Renal pelvis (tissue), 4 donors: ENCODE results near the gene VSTM4. TPM values are rescaled to one million over a fixed set of nuclear protein-coding genes. Genes with fewer than 3 reads are reported as not detected.

Experiments
- DNase-seq: peaks from one replicate; pipeline ENCODE4 v3.0.0-alpha.2; 2013
- polyA plus RNA-seq, 3 donors: library from polyadenylated mRNA; unstranded; fragments of 120-200 nt; gene quantifications; one replicate each; pipeline ENCODE4 v1.2.1, GENCODE V29; 2013; ENCODE audit not compliant: insufficient read length in 3 of 3

VSTM4 gene
- polyA plus RNA-seq, 3 donors, result 12.2 to 13.4 (median 12.6) TPM

DNA sequence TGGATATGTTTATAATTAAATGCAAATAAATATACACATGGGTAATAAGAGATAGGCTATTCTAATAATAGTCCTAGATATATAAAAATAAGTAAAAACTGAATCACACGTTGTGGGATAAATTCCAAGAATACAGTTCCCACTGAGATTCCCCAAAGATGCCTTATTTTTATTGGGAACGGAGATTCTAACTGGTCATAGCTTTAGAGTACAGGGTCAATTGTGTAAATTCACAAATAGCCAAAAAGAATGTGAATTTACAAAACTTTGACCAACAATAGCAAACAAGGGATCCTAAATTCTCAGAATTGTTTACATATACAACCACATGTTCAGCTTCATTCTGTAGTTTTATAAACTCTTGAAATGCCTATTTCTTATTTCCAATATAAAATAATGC is 65.0 kb downstream of the VSTM4 start:
- no peak for DNase-seq

DNA sequence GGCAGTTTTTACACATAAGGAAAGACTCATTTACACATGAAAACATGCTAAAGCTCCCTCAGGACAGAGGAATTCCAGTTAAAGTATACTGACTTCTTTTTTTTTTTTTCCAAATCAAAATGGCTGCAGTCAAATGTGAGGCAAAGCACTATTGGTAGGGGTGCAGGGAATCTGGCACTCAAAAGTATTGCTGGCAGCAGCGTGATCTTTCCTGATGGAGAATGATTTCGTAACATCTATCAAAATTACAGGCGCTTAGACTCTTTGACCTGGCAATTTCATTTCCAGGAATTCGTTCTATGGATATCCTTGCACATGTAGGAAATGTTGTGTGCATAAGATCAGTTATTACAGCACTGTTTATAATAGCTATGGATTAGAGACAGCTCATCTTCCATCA is 65.7 kb downstream of the VSTM4 start:
- no peak for DNase-seq

DNA sequence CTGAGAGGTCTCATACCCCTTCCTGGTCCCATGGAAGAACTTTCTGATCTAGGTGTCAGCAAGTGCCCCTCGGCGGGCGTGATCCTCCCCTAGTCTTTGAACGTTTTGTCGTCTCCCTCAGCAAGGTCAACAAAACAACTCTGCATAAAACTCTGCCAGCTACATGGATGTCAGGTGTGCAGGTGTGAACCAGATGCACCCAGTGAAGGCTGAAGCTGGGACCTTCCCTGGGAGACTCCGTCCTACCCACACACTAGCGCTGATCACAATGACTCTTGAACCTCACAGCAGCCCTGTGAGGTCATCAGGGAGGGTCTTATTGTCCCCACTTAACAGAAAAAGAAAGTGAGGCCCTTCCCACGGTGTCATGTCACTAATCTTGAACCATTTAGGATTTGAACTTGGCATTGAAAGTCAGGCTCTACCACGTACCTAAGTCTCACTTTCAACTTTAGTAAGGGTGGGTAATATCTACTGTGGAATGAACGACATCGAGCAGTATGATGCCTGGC is 68.1 kb downstream of the VSTM4 start:
- no peak for DNase-seq

DNA sequence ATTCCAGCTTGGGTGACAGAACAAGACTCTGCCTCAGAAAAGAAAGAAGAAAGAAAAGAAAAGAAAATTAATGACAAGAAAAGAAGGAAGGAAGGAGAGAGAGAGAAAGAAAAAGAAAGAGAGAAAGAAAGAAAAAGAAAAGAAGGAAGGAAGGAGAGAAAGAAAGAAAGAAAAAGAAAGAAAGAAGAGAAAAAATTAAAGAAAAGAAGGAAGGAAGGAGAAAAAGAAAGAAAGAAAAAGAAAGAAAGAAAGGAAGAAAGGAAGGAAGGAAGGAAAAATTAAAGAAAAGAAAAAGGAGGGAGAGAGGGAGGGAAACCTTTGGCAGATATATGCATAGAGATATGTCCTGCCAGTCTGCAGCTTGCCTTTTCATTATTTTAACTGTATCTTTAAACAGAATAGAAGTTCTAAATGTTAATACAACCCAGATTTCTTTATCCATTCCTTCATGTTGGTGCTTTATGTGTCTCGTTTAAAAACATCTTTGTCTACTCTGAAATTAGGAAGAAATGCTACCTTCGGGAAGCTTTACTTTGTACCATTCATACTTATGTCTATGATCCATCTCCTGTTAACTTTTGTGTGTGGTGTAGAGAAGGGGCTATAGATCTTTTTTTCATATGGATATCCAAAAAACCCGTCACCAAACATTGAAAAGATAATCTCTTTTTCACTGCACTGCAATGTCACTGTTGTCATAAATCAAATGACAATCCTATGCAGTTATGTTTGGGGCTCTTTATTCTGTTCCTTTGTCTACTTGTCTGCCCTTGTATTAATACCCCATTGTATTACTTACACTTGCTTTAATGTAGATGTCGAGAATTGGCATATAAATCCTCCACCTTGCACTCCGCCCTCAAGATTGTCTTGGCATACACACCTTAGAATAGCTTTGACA is 70.8 kb downstream of the VSTM4 start:
- no peak for DNase-seq

DNA sequence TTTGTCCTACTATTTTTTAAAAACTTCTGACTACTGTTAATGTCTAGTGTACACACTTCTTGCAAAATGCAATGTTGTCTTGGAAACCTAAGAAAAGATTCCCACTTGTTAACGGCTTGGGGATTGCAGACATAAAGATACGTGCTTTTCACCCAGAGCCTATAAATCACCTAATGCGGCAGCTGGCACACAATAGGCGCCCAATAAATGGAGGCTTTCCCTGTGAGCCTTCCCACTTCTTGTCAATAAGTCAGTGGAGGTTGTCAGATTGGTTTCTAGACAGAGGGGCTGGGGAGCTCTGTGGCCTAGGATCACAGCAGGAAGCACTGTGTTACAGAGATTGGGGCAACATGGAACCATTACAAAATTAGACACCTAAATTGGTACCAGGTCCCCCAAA is 74.7 kb downstream of the VSTM4 start:
- no peak for DNase-seq

DNA sequence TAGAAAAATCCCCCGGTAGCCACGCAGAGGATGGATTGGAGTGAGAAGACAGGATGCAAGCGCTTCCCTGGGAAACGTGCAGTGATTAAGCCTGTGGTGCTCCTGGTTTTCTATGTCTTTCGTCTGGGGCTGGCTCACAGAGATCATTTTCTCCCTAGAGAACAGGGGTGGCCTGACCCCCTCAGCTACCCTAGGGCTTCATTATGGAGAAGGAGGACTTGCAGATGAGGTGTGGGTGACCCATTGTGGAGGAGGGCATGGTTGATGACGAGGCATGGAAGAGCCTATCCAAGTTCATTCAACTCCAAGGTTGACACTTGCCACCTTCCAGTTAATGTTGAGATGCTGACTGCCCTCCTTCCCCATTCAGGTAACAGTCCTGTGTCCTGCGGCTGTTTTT is 75.9 kb downstream of the VSTM4 start:
- DNase-seq, result no peak

DNA sequence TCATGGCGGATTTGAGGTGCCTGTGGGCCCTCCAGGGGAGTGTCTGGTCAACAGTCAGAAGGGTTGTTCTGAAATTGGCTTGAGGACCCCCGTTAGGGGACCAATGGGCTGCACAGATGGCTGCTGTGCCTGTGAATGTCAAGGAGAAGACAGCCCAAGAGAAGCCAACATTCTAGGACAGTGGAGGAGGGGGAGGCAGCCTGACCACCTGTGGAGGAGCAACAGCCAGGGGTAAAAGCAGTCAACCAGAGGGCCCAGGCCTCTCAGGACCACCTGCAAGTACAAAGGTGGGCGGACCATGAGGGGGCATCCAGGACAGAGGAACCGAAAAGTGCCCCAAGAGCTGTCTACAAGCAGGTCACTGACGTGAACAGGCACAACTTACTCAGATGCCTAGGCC is 76.6 kb downstream of the VSTM4 start:
- DNase-seq, result no peak

DNA sequence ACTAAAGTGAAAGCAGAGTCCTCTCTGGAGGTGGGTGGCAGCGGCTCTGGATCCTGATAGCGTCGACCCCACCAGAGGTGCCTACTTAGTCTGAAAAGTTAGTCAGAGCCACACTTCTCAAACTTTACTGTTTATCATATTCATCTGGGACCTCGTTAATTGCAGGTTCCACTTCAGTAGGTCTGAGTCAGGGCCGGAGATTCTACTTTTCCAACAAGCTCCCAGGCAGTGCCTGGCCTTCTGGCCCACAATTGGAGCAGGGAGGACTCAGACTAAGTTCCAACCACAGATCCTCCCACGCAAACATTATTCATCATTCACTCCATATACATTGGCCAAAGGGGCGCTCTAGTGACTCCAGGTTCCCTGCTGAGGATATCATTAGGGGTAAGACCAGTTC is 78.1 kb downstream of the VSTM4 start:
- no peak for DNase-seq

DNA sequence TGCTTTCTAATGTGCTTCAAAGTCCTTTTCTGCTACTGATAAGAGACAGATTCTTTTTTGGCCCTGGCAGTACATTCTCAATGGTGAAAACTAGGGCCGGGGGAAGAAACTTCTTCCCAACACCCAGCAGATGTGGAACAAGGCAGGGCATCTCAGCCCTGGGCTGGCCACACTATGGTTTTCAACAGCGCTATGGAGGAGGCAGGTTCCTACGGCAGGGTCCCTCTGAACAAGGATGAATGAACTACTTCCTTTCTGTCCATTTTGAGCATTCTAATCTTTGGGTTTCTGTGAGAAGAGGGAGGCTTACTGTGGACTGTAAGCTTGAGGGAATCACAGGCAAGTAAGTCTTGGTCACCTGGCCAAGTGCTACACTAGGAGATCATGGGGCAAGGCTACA is 78.7 kb downstream of the VSTM4 start:
- no peak for DNase-seq

DNA sequence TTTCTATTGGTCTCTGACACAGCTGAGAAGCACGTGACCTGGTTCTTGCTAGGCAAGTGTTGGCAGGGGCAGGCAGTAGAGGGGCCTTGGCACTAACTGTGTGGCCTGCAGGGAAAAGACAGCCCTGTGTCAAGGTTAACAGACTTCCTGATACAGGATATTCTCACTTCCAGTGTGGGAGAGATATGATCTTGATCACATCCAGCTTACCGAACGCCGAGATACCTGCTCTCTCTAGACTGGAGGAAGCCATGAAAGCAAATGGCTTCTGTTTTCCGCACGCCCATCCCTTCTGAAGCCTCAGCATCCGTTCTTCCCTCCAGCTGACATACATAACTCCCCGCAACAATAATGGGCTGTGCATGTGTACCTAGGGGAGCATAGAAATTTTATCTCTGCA is 79.4 kb downstream of the VSTM4 start:
- DNase-seq, result no peak

DNA sequence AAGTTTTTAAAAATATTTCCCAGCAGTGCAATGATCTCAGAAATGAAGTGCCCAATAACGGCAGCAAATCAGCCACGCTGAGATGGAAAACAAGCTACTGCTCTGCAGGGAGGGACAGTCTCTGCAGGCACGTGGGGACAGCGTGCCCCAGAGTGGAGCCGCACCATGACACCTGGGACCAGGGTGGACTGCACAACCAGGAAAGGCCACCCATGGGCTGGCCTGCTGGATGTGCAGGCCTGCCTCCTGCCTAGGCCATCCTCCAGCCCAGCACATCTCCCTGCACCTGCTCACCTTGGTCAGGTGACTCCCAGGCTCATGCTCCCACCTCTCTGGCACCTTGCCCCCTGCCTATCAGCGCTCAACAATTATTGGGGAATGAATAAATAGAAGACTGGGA is 80.4 kb downstream of the VSTM4 start:
- DNase-seq, result no peak

DNA sequence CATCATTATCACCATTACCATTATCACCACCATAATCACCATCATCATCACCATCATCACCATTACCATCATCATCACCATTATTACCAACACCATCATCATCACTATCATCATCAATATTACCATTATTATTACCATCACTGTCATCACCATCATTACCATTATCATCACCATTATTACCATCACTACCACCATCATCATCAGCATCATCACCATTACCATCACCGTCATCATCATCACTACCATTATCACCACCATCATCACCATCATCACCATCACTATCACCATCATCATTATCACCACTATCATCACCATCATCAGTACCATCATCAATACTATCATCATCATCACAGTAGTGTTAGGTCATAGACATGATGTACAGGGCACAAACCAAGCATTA is 81.4 kb downstream of the VSTM4 start:
- no peak for DNase-seq

DNA sequence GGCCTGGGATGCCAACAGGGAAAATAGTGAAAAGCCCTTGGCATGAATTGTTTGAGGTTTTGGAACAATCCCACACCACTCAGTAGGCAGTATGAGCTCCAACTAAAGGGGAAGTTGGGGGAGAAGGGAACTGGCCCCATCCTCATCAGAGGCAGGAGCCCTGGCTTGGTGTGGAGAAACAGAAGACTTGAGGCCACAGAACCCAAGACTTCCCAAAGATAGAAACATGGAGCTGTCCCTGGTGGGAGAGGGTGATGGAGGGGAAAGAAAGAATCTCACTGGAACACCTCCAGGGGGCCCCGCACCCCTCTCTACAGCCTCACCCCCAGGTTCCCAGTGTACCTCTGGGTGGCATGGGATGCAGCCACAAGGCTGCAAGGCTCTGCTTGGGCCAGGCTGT is 85.7 kb downstream of the VSTM4 start:
- DNase-seq, result no peak

DNA sequence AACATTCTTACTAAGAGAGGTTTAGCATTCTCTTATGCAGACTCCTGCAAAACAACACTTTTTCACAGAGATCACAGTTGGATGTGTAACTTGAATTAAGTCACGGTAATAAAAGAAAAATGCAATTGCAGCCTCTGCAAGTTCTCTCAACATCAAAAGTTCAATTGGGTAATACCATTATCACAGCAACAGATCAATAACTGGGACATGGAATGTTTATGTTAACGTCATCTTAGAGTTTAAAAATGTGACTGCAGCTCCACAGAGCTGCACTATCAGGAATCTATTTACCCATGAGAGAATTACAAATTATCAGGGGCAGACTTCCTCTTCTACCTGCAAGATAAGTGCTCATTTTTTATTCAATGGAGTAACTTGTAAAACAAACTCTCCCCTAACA is 86.7 kb downstream of the VSTM4 start:
- DNase-seq, result no peak

DNA sequence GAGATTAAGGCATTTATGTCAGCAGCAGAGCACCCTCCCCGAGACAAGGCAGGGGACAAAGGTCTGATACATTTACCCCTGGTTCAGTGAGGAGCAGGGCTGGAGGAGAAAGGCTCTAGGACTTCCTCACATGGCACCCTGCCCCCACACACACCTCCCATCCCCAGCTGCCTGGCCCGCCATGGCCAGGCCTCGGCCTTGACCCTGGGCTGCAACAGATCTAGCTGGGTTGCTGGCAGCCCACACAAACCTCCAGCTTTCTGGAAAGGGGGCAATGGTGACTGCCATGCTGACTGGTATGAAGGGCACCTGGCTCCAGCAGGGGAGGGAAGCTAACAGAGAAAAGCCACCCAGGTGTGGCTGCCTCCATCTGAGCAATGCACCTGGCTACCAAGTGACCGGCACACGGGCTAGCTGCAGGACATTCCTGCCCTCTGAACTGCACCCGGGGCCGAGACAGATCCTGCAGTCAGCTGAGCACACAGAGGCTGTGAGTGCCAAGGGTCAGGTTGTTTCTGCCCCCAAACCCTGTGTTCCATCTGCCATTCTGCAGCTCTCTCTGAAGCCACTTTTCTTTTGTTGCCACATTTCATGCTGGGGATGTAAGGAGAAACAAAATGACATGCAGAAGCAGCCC is 89.9 kb downstream of the VSTM4 start:
- no peak for DNase-seq

DNA sequence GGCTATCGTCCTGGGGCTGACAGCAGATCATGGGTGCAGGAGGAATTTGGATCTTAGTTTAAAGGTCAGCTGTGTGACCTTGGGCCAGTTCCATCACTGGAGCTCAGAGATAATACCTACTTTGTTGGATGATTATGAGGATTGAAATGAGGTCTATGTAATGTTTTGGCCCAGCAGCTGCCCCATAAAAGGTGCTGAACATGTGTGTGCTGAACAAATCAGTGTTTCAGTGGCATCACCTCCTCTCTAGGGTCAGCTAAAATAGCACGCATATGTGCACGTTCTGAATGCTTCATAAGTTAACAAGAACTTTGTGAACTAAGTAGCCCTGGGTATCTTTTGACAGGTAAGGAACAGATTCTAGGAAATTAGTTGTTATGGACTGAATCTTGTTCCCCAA is 90.8 kb downstream of the VSTM4 start:
- no peak for DNase-seq

DNA sequence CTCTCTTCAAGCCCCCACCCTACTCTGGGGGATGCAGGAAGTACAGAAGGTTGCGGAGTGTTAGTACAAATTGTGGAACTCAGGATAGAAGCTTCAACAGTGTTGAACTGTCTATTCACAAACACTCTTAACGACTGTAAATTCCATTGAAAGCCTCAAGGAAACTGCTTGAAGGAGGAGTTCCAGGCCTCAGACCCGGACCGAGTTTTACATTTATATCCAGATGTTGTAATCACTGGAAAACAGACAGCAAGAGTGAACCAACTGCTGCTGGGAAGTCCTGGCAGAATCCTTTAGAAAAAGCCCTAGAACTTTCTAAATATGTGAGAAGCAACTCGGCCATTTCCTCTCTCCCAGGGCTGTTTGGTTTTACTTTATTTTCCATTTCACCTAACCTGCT is 91.6 kb downstream of the VSTM4 start:
- DNase-seq, result peak; percentile 12

DNA sequence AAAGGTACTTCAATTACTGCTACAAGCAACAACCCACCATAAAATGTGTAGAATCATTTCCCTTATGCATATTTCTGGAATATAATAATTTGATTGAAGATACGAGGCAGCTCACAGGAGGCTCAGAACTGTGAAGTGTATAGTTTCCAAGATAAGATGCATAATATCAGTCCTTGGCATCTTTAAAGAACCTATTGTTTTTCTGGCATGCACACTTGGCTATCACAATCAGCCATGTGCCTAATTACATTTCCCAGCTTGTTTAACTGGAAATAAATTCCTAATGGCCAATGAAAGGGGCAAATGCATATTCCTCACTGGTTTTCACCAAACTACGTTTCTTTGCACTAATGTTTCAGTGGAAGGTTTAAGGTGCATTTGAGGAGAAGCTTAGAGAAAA is 92.3 kb downstream of the VSTM4 start:
- DNase-seq, result no peak

DNA sequence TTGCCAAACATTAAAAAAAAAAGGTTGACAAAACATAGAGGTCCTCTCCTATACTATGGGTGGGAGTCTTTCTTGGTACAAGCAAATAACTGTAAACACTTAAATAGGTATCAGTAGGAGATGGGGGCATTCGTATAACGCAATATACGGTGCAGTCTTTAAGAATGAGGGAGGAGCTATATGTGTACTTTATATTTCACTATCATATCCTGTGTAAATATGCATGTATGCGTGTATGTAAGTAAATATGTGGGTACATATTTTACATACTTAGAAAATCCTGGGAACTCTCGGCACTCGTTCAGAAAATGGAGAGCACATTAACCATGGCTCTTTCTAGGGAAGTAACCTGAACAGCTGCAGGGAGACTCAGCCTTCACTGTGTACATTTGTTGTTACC is 93.6 kb downstream of the VSTM4 start:
- DNase-seq, result no peak

DNA sequence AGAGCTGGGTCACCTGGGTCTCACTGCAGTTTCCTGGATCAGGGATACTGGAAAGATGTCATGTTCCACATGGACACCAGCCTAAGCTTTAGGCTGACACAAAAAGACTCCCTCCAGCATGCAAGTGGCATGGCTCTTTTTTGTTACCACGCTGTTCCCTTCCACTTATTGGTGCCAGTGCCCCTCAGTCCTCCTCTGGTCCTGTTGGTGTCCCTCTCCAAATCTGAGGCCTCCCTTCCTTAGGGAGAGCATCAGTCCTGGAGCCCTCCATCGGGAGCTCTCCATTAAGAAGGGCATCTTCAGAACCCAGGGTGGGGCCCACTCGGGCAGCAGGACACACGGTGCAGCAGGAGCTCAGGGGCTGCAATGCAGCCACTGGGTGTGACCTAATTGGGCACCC is 99.6 kb downstream of the VSTM4 start:
- no peak for DNase-seq

DNA sequence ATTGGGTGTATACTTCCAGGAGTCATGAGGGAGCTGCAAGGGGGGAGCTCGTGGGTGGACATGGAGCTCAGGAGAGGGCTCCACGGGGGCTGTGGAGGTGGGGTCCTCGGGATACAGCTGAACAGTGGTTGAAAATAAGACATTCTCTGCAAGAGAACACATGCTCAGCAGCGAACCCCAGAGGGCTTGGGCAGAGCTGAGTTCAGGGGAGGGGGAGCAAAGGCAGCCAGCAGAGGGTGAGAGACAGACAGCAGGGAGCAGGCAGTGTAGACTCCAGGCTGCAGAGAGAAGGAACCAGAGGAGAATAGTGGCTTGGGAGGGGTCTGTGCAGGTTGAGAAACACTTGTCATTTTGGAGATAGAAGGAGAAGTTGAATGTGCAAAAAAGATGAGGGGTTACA is 102.7 kb downstream of the VSTM4 start:
- DNase-seq, result no peak

DNA sequence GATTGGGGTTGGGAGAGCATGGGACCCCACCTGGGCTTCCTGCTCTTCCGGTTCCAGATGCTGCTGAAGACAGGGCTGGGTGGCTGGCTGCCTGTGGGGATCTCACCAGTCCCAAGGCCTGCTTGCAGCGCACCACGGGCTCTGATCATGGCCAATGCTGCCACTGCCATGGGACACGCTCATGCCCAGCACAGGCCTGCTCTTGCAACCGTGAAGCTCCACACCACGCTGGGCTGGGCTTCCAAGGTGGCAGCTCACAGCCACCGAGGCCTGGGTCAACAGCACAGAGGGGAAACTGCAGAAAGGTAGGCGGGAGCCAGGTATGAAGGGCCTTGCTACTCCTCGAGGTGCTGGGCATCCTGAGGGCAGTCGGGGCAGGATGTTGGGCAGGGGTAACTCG is 103.6 kb downstream of the VSTM4 start:
- no peak for DNase-seq

DNA sequence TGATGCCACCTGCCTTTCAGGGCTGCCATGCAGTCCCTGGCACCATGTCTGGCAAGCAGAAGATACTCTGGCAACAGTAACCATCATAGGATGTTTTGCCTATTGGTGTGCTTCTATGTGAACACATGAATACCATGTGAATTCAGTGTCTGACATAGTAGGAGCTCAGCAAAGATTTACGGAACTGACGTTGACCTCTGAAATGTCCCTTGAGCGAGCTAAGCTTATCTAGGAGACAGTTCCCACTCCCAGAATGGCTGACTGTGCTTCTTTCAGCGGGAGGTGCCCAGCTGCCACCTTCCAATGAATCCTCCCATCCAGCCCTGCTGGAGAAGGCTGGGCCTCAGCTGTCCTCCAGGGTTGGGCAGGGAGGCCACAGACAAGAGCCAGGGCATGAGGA is 104.5 kb downstream of the VSTM4 start:
- DNase-seq, result no peak

DNA sequence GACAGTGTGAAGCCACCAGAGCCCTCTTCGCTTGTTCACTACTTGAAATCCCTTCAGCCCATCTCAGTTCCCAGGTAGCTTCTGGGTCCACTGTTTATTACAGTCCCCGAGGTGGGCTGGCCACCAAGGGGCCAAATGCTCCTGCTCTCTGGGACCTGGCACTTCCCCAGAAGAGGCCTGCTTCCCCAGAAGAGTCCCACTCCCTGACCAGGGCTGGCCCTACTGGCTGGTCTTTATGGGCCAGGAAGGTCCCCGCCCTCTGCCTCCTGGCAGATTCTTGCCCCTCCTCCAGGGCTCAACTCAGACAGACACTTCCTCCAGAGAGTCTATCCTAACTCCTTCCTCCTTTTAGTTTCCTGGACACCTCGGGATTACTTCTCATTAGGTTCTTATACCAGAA is 105.0 kb downstream of the VSTM4 start:
- no peak for DNase-seq
